Karpas-422 (cell line): ENCODE results near the gene TFF3. TPM values are rescaled to one million over a fixed set of nuclear protein-coding genes. Genes with fewer than 3 reads are reported as not detected.

Experiments
- DNase-seq: peaks from one replicate; pipeline ENCODE4 v3.0.0-alpha.2; 2015
- H2AFZ ChIP-seq: fragments of 200-600 bp; sonication (generic); 2 replicates; pipeline ENCODE4 v1.6.1; 2014; ENCODE audit warnings: antibody characterized with exemption, low read length, mixed read lengths
- H3K27ac ChIP-seq: fragments of 200-600 bp; sonication (generic); 2 replicates; pipeline ENCODE4 v1.5.1; 2014; ENCODE audit warnings: mild to moderate bottlenecking, low read length, moderate library complexity
- H3K27me3 ChIP-seq: fragments of 200-600 bp; sonication (generic); 2 replicates; pipeline ENCODE4 v1.6.1; 2014; ENCODE audit warnings: low read length, mixed read lengths
- H3K36me3 ChIP-seq: fragments of 200-600 bp; sonication (generic); 2 replicates; pipeline ENCODE4 v1.6.1; 2014; ENCODE audit warnings: low read length, mixed read lengths; ENCODE audit not compliant: insufficient read depth
- H3K4me1 ChIP-seq: fragments of 200-600 bp; sonication (generic); 2 replicates; pipeline ENCODE4 v1.6.1; 2014; ENCODE audit warnings: mild to moderate bottlenecking, low read length, mixed read lengths
- H3K4me2 ChIP-seq: fragments of 200-600 bp; sonication (generic); 2 replicates; pipeline ENCODE4 v1.6.1; 2014; ENCODE audit warnings: low read length, low read depth, mild to moderate bottlenecking; ENCODE audit not compliant: poor library complexity, severe bottlenecking
- H3K4me3 ChIP-seq: fragments of 200-600 bp; sonication (generic); 2 replicates; pipeline ENCODE4 v1.5.1; 2014; ENCODE audit warnings: mild to moderate bottlenecking, antibody characterized with exemption, low read length, mixed read lengths
- H3K79me2 ChIP-seq: fragments of 200-600 bp; sonication (generic); 2 replicates; pipeline ENCODE4 v1.6.1; 2014; ENCODE audit warnings: mild to moderate bottlenecking, low read length, mixed read lengths
- H3K9ac ChIP-seq: fragments of 200-600 bp; sonication (generic); 2 replicates; pipeline ENCODE4 v1.6.0; 2014; ENCODE audit warnings: low read length
- H3K9me2 ChIP-seq: fragments of 200-600 bp; sonication (generic), shearing (Covaris generic); replicated peaks from 2 replicates; pipeline ENCODE4 v1.6.0; 2014; ENCODE audit warnings: mild to moderate bottlenecking, low read length, moderate library complexity; ENCODE audit not compliant: insufficient read depth
- H3K9me3 ChIP-seq: fragments of 300-700, 200-600 bp; sonication (generic); 2 replicates; pipeline ENCODE4 v1.6.1; 2014; ENCODE audit warnings: low read length, mixed read lengths
- H4K20me1 ChIP-seq: fragments of 200-600 bp; sonication (generic); 2 replicates; pipeline ENCODE4 v1.6.1; 2014; ENCODE audit warnings: mild to moderate bottlenecking, antibody characterized with exemption, low read length, low read depth; ENCODE audit not compliant: insufficient read depth
- total RNA-seq: library from RNA; depleted of rRNA; stranded (reverse); fragments of >200 nt; shearing (Covaris generic); gene quantifications from 2 replicates; pipeline ENCODE4 v1.2.3, GENCODE V29; 2014; ENCODE audit warnings: low replicate concordance; rRNA removed

The TFF3 gene
- total RNA-seq, 1 experiment from 2014 or later = not detected

- H3K36me3 ChIP-seq = no peaks in the 10 kb centered on the region
- H3K4me1 ChIP-seq = no peaks in the 10 kb centered on the region
- no peaks in the 10 kb centered on the region for H3K9me2 ChIP-seq
- H3K27me3 ChIP-seq = no peaks in the 10 kb centered on the region
- no peak overlapping the region for H3K9ac ChIP-seq
- H3K9me3 ChIP-seq = no peaks in the 10 kb centered on the region
- no peaks in the 10 kb centered on the region for H4K20me1 ChIP-seq
- no peak for DNase-seq
- H3K27ac ChIP-seq = no peak overlapping the region
- H3K4me2 ChIP-seq = no peak overlapping the region
- no peaks in the 10 kb centered on the region for H3K79me2 ChIP-seq
- no peak overlapping the region for H2AFZ ChIP-seq
- H3K4me3 ChIP-seq = no peak overlapping the region
These were observed 50.7 kb downstream of the TFF3 start for GRCh38 chr21:42264245-42265195.

GRCh38 chr21:42263591-42264131 lies 51.5 kb downstream of the TFF3 start:
- H3K4me1 ChIP-seq = no peaks in the 10 kb centered on the region
- H3K4me2 ChIP-seq = no peak overlapping the region
- no peaks in the 10 kb centered on the region for H3K36me3 ChIP-seq
- H3K4me3 ChIP-seq = no peak overlapping the region
- no peaks in the 10 kb centered on the region for H3K79me2 ChIP-seq
- no peak overlapping the region for H2AFZ ChIP-seq
- H3K27ac ChIP-seq = no peak overlapping the region
- H3K9ac ChIP-seq = no peak overlapping the region
- no peaks in the 10 kb centered on the region for H3K27me3 ChIP-seq
- no peaks in the 10 kb centered on the region for H3K9me3 ChIP-seq
- H4K20me1 ChIP-seq = no peaks in the 10 kb centered on the region
- DNase-seq = no peak
- H3K9me2 ChIP-seq = no peaks in the 10 kb centered on the region

DNA sequence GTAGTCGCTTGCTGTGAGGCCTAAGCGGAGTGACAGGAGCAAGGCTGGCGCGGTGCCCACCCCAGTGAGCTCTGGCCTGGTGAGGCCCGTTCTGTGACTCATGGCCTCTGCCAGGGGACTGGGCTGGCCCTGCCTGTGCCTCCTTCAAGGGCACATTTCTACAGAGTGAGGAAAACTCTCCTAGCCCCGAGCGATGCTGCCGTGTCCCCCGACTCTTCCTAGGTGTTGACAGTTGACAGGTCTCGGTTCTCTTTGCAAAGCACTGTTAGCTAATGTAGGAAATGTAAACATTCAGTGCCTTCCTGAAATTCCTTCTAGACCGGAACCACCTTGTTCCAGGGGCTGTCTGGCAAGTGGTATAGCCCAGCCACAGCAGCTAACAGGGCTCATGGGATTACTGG lies 52.4 kb downstream of the TFF3 start:
- Histone ChIP-seq H2AFZ (no peak overlapping the region), H3K36me3 (no peaks in the 10 kb centered on the region), H3K27ac (no peak overlapping the region), H3K9ac (no peak overlapping the region), H3K9me3 (no peaks in the 10 kb centered on the region), H3K4me2 (no peak overlapping the region), H3K4me1 (no peaks in the 10 kb centered on the region), H3K79me2 (no peaks in the 10 kb centered on the region), H3K4me3 (no peak overlapping the region), H3K27me3 (no peaks in the 10 kb centered on the region), H4K20me1 (no peaks in the 10 kb centered on the region), H3K9me2 (no peaks in the 10 kb centered on the region)
- no peak for DNase-seq

GRCh38 chr21:42261829-42262200 lies 53.4 kb downstream of the TFF3 start:
- H2AFZ ChIP-seq = no peak overlapping the region

More at GRCh38 chr21:42261829-42262200, 53.4 kb downstream of the TFF3 start:
- Histone ChIP-seq H3K27me3 (no peaks in the 10 kb centered on the region), H3K9ac (no peak overlapping the region), H4K20me1 (no peaks in the 10 kb centered on the region), H3K9me3 (no peaks in the 10 kb centered on the region), H3K4me2 (no peak overlapping the region), H3K4me3 (no peak overlapping the region), H3K9me2 (no peaks in the 10 kb centered on the region), H3K36me3 (no peaks in the 10 kb centered on the region), H3K4me1 (no peaks in the 10 kb centered on the region), H3K79me2 (no peaks in the 10 kb centered on the region), H3K27ac (no peak overlapping the region)
- DNase-seq = no peak

Other genes with a start within 250 kb of the TFF3 start
- gene UMODL1, start 244.1 kb downstream of the TFF3 start, total RNA-seq = 2.3 and 2.5 TPM in 2 replicates
- not detected in 2 replicates for gene ABCG1, start 96.3 kb downstream of the TFF3 start, total RNA-seq
- gene TFF2, start 35.6 kb upstream of the TFF3 start, total RNA-seq = not detected in 2 replicates
- not detected in 2 replicates for gene TFF1, start 51.1 kb upstream of the TFF3 start, total RNA-seq
- not detected in 2 replicates for gene TMPRSS3, start 80.6 kb upstream of the TFF3 start, total RNA-seq
- not detected in 2 replicates for gene UBASH3A, start 88.5 kb upstream of the TFF3 start, total RNA-seq
- gene RSPH1, start 180.8 kb upstream of the TFF3 start, total RNA-seq = 0.26 and 0.54 TPM in 2 replicates
- 47.1 and 51.4 TPM in 2 replicates for gene SLC37A1, start 198.4 kb upstream of the TFF3 start, total RNA-seq